Ishikawa (cell line): ENCODE data around the gene CHST11.

Experiments used
- CEBPB ChIP-seq: IDR thresholded peaks from 2 replicates; pipeline ENCODE4 v1.6.1; 2012
- CREB1 ChIP-seq: IDR thresholded peaks from 2 replicates; pipeline ENCODE4 v1.6.1; 2012; ENCODE audit warnings: low read depth
- EGR1 ChIP-seq: IDR thresholded peaks from 2 replicates; pipeline ENCODE4 v1.6.1; 2012
- EP300 ChIP-seq: IDR thresholded peaks from 2 replicates; pipeline ENCODE4 v1.6.1; 2012; ENCODE audit warnings: borderline replicate concordance
- FOXM1 ChIP-seq: IDR thresholded peaks from 2 replicates; pipeline ENCODE4 v1.6.1; 2012; ENCODE audit warnings: low read depth, borderline replicate concordance
- MAX ChIP-seq: IDR thresholded peaks from 2 replicates; pipeline ENCODE4 v1.6.1; 2012
- NFIC ChIP-seq: IDR thresholded peaks from 2 replicates; pipeline ENCODE4 v1.6.1; 2012
- RAD21 ChIP-seq: IDR thresholded peaks from 2 replicates; pipeline ENCODE4 v1.6.1; 2012; ENCODE audit warnings: low read depth
- REST ChIP-seq: IDR thresholded peaks from 2 replicates; pipeline ENCODE4 v1.6.1; 2012; ENCODE audit warnings: low read depth, mild to moderate bottlenecking
- TAF1 ChIP-seq: IDR thresholded peaks from 2 replicates; pipeline ENCODE4 v1.6.1; 2012; ENCODE audit warnings: low read depth, mild to moderate bottlenecking
- USF1 ChIP-seq: IDR thresholded peaks from 2 replicates; pipeline ENCODE4 v1.6.1; 2012
- YY1 ChIP-seq: IDR thresholded peaks from 2 replicates; pipeline ENCODE4 v1.6.1; 2012; ENCODE audit warnings: low read depth
- ZBTB7A ChIP-seq: IDR thresholded peaks from 2 replicates; pipeline ENCODE4 v1.6.1; 2012; ENCODE audit warnings: low read depth

GRCh38 chr12:104478396-104479122, 21.8 kb downstream of the CHST11 start:
- no peak for TF ChIP-seq CREB1
- no peak for TF ChIP-seq REST
- no peak for TF ChIP-seq RAD21
- TF ChIP-seq NFIC = no peak
- TF ChIP-seq YY1 = no peak
- TF ChIP-seq MAX = no peak
- no peak for TF ChIP-seq EP300
- no peak for TF ChIP-seq EGR1
- TF ChIP-seq FOXM1 = no peak
- TF ChIP-seq TAF1 = no peak
- TF ChIP-seq ZBTB7A = no peak
- TF ChIP-seq CEBPB = no peak
- no peak for TF ChIP-seq USF1
